Measurements from ENCODE around the gene LMBRD1. TPM values are rescaled to one million over a fixed set of nuclear protein-coding genes. Genes with fewer than 3 reads are reported as not detected.
A peak's percentile ranks its signal among the peaks of the same experiment; 100 is the strongest.

LMBRD1 gene
- total RNA-seq, 3 donors from 2014 or later, result 55.0 to 87.9 (median 63.3) TPM

- intact Hi-C loops (cut with DNase I, micrococcal nuclease), result no loop called here
- H3K4me3 ChIP-seq, result no peak overlapping the region
- no peak for ATAC-seq
- H3K36me3 ChIP-seq (ENCODE audit: low read depth), result no peaks in the 10 kb centered on the region
- TF ChIP-seq CTCF (IDR thresholded peaks at IDR 0.05), result no peak
- H3K4me1 ChIP-seq (ENCODE audit: low read depth), result no peaks in the 10 kb centered on the region
- no peak for DNase-seq
- H3K9me3 ChIP-seq, result no peaks in the 10 kb centered on the region
Measured at GRCh38 chr6:69763763-69764162, 33.0 kb downstream of the LMBRD1 start.

DNA sequence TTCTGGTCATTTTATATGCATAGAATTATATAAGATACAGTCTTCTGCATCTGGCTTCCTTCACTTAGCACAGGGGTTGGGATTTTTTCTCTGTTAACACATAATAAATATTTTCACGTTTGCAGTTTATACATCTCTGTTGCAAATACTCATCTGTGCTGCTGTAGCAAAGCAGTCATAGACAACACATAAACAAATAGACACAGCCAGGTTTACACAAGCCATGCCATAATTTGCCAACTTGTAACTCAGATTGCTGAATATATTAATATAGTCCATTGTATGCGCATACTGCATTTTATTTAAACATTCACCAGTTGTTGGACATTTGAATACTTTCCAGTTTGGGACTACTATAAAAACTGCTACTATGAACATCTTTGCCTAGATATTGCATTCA lies 35.0 kb downstream of the LMBRD1 start:
- no peak for ATAC-seq
- TF ChIP-seq CTCF (IDR thresholded peaks at IDR 0.05), result no peak
- Histone ChIP-seq H3K4me1 (ENCODE audit: low read depth) (no peaks in the 10 kb centered on the region), H3K36me3 (ENCODE audit: low read depth) (no peaks in the 10 kb centered on the region), H3K4me3 (no peak overlapping the region), H3K9me3 (no peaks in the 10 kb centered on the region)
- DNase-seq, result no peak
- intact Hi-C loops (cut with DNase I, micrococcal nuclease), result no loop called here

GRCh38 chr6:69758214-69758613 lies 38.6 kb downstream of the LMBRD1 start:
- Histone ChIP-seq H3K4me3 (no peak overlapping the region), H3K4me1 (ENCODE audit: low read depth) (no peaks in the 10 kb centered on the region), H3K36me3 (ENCODE audit: low read depth) (no peaks in the 10 kb centered on the region), H3K9me3 (peaks cover 2% of the 10 kb centered on the region)
- intact Hi-C loops (cut with DNase I, micrococcal nuclease), result no loop called here
- peak; percentile 9 for ATAC-seq
- no peak for TF ChIP-seq CTCF (IDR thresholded peaks at IDR 0.05)
- no peak for DNase-seq

- TF ChIP-seq CTCF (IDR thresholded peaks at IDR 0.05), result no peak
- no peaks in the 10 kb centered on the region for H3K4me1 ChIP-seq (ENCODE audit: low read depth)
- peaks cover 2% of the 10 kb centered on the region for H3K9me3 ChIP-seq
- no peak for ATAC-seq
- no peaks in the 10 kb centered on the region for H3K36me3 ChIP-seq (ENCODE audit: low read depth)
- intact Hi-C loops (cut with DNase I, micrococcal nuclease), result no loop called here
- no peak overlapping the region for H3K4me3 ChIP-seq
- no peak for DNase-seq
Measured at GRCh38 chr6:69756907-69757306, 39.9 kb downstream of the LMBRD1 start.

DNA sequence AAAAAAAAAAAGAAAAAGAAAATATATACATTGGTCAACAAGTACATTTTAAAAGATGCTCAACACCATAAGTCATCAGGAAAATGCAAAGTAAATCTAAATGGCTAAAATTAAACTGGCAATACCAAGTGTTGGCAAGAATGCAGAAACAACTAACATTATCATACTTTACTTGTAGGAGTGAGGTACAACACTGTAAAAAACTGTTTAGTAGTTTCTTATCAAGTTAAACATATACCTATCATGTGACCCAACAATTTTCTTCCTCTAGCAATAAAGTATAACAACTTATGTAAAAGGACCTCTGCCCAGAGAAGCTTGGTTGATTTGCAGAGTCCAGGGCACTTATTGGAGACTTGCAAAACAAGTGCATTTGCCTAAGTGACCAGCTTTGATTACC lies 40.4 kb downstream of the LMBRD1 start:
- no peak overlapping the region for H3K4me3 ChIP-seq
- peaks cover 2% of the 10 kb centered on the region for H3K9me3 ChIP-seq
- H3K36me3 ChIP-seq (ENCODE audit: low read depth), result no peaks in the 10 kb centered on the region
- DNase-seq, result no peak
- no peak for TF ChIP-seq CTCF (IDR thresholded peaks at IDR 0.05)
- intact Hi-C loops (cut with DNase I, micrococcal nuclease), result no loop called here
- peaks cover 4% of the 10 kb centered on the region for H3K4me1 ChIP-seq (ENCODE audit: low read depth)
- peak; percentile 62 for ATAC-seq

GRCh38 chr6:69735027-69735426 lies 61.8 kb downstream of the LMBRD1 start:
- no peak overlapping the region for H3K4me3 ChIP-seq
- ATAC-seq (no peak), DNase-seq (no peak)
- no peaks in the 10 kb centered on the region for H3K36me3 ChIP-seq (ENCODE audit: low read depth)
- no peaks in the 10 kb centered on the region for H3K9me3 ChIP-seq
- no peaks in the 10 kb centered on the region for H3K4me1 ChIP-seq (ENCODE audit: low read depth)
- no peak for TF ChIP-seq CTCF (IDR thresholded peaks at IDR 0.05)
- intact Hi-C loops (cut with DNase I, micrococcal nuclease), result no loop called here
